IPS DF 4.7 (cell line): ENCODE results near the gene SBF2.
"Not testable (repeated sequence)": the region's sequence is repeated elsewhere in the genome, so short reads cannot be mapped to it uniquely, and the experiment has no call there.

ENCODE experiments used
- DNase-seq: peaks from one replicate; pipeline ENCODE4 v3.0.0-alpha.2; 2013; ENCODE audit warnings: low spot score; ENCODE audit errors: extremely low read depth

The SBF2 gene

GRCh38 chr11:9753021-9753420, 541.0 kb downstream of the SBF2 start:
- no peak for DNase-seq

DNA sequence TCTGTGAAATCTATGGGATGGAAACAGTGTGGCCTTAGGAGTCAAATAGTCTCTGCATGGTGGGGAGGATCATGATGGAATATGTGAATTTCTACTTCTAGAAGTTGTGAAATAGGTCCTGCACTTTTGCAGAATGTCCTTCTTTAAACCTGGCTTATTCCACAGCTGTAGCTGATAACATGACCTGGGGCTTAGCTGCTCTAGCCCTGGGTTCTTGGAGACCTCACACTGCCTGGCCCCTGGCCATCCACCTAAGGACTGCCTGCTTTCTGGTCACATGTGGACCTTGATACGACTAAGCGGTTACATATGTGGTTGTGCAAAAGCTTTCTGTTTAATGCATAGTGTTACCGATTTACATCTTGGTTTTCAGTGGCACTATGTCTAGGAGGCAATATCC, 541.9 kb downstream of the SBF2 start:
- no peak for DNase-seq

- no peak for DNase-seq
Observed at GRCh38 chr11:9750551-9750950, 543.5 kb downstream of the SBF2 start.

GRCh38 chr11:9748361-9748970, 545.6 kb downstream of the SBF2 start:
- DNase-seq, result no peak

DNA sequence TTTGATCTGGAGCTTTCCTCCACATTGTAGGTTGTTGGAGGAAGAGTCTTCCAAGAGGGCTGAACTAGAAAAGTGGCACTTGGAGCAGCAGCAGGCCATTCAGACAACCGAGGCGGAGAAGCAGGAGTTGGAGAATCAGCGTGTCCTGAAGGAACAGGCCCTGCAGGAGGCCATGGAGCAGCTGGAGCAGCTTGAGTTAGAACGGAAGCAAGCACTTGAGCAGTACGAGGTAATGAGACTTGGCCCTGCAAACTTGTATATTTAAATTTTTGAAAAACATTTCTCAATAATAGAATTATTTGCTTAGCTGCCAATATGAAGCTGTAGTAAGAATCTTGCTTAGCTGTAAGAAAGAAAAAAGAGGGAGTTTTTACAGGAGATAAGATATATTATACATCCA, 546.2 kb downstream of the SBF2 start:
- DNase-seq, result no peak

- DNase-seq, result no peak
Observed at GRCh38 chr11:9747229-9747628, 546.8 kb downstream of the SBF2 start.

- DNase-seq, result no peak
Observed at GRCh38 chr11:9745411-9746211, 548.4 kb downstream of the SBF2 start.

DNA sequence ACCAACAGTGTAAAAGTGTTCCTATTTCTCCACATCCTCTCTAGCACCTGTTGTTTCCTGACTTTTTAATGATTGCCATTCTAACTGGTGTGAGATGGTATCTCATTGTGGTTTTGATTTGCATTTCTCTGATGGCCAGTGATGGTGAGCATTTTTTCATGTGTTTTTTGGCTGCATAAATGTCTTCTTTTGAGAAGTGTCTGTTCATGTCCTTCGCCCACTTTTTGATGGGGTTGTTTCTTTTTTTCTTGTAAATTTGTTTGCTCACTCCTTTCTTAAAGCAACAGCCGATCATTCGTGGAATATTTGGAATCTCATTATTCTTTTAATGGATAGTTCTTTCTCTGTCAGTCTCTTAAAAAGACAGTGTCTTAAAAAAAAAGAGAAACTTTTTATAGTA, 550.5 kb downstream of the SBF2 start:
- not testable (repeated sequence) for DNase-seq

- DNase-seq, result no peak
Observed at GRCh38 chr11:9741260-9741659, 552.8 kb downstream of the SBF2 start.

DNA sequence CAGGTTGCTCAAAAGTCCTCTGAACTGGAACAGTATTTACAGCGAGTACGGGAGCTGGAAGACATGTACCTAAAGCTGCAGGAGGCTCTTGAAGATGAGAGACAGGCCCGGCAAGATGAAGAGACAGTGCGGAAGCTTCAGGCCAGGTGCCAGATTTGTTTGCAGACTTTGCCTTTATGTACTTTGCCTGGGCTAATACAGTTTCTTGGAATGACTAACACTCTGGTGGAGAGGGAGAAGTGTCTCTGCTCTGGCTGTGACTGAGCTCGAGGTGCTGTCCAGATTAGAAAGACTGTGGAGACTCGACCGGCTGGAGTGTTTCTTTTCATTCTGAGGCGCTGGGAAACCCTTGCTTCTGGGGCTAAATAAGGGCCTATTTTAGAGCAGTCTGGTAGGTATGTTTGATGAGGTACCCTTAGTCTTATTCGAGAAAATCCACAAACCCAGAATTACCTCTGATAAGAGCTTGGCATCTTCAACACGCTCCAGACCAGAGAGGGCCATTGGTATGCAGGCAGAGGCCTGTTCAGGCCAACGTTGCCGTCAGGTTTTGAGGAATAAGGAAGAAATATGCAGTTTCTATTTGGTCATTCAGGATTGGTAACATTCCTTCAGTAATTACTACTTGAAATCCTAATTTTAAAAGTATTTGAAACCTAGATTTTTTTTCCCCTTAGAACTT, 553.7 kb downstream of the SBF2 start:
- no peak for DNase-seq

DNA sequence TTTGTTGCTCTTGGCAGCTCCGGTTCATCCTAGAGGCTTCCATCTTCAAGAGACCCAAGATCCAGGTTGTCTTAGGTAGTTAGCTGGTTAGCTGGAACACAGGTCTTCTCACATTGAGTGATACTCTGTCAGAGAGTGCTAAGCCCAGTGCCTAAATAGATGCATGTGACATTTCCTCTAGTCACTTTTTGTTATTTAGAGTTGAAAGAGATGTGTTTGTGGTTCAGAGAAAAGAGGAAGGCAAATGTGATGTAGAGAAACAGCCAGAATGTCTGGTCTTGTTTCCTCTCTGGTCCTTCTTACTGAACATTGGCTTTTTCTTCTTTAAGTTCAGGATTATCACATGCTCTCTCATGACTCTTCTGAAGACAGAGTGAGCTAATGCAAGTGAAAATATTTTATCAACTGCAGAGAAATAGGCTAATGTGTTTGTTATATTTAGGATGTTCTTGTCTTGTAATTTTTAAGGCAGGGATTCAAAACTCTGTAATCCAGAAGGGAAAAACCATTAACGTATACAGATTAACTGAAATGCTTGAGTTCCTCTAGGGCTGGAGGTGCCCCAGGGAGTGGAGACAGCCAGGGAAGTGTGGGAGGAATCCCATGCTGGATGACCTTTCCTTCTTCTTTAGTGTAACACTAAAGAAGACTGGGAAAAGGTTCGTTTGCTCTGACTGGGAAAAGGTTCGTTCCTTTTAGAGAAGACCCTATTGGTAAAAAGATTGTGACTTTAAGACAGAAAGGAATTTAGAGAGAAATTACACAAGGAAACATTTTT, 554.7 kb downstream of the SBF2 start:
- no peak for DNase-seq

DNA sequence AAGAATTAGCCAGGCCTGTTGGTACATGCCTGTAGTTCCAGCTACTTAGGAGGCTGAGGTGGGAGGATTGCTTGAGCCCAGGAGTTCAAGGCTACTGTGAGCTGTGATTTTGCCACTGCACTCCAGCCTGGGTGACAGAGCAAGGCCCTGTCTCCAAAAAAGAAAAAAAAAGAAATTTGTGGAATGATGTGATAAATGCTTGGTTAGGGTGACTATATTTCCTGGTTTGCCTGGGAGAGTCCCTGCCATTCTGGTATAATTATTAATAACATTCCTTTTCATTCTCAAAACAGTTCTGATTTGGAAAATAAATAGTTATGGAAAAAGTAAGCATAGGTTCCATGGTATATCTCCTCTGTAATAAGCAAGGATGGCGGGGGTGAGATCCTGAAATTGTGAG, 555.3 kb downstream of the SBF2 start:
- DNase-seq, result no peak

DNA sequence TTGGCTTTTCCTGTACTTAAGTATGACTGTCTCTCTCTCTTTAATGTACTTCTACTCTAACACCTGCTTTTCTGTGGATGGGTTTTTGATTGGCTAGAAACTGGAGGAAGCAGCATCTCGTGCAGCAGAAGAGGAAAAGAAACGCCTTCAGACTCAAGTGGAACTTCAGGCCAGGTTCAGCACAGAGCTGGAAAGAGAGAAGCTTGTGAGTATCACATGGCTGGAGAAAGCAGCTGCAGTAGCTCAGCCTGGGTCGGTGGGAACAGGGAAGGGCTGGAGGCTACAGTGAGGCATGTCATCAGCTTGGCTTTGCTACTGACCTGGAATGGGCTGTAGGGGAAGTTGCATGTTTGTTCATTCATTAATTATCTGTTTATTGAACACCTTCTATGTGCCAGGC, 555.9 kb downstream of the SBF2 start:
- no peak for DNase-seq

- DNase-seq, result no peak
Observed at GRCh38 chr11:9736365-9736764, 557.7 kb downstream of the SBF2 start.

DNA sequence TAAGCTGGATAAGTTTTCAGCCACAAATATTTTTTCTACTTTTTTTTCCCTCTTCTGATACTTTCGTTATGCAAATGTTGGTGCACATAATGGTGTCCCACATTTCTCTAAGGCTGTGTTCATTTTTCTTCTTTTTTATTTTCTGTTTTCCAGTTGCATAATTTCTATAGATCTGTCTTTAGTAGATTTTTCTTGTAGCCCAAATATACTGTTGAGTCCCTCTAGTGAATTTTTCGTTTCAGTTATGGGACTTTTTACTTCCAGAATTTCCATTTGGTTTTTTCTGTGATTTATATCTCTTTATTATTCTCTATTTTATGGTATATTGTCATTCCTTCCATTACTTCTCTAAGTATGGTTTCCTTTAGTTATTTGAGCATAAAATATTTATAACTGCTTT, 558.1 kb downstream of the SBF2 start:
- DNase-seq, result no peak

DNA sequence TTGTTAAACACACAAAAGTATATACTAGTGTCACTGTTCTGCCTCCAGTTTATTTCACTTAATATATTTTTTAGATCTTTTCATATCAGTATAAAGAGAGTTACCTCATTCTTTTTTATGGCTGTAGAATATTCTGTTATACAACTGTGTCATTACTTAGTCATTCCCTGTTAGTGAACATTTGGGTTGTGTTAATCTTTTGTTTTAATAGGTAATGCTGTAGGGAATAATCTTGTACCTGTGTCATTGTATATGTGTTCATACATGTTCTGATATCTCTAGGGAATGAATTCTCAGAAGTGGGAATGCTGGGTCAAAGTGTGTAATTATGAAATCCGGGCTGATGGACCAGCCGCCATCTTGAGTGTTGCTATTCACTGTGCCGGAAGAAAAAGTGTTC, 558.8 kb downstream of the SBF2 start:
- DNase-seq, result no peak

GRCh38 chr11:9733212-9733611, 560.8 kb downstream of the SBF2 start:
- DNase-seq, result no peak

DNA sequence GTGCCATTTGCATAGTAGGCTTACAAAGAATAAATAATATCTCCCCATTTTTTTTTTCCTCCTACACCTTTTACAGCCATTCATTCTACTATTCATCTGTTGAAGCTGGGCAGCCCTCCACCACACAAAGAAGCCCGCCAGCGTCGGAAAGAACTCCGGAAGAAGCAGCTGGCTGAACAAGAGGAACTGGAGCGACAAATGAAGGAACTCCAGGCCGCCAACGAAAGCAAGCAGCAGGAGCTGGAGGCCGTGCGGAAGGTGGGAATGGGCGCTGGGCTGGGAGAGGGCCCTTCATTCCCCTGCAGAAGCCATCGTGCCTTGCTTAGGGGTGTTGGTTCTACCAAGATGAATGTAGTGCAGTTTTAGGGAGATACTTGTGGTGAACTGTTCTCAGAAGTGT, 561.6 kb downstream of the SBF2 start:
- DNase-seq, result no peak

GRCh38 chr11:9731256-9731655, 562.8 kb downstream of the SBF2 start:
- no peak for DNase-seq
